GM12878 (cell line): ENCODE data around the gene BMPR2. TPM values are rescaled to one million over a fixed set of nuclear protein-coding genes. Genes with fewer than 3 reads are reported as not detected.

Experiments used
- ATAC-seq: fragments of 200-7000 bp; cut with Tn5 transposase; 3 replicates; pipeline ENCODE4 v1.9.1; 2020; ENCODE audit warnings: mild to moderate bottlenecking, moderate library complexity
- BruUV-seq: library from RNA; stranded (reverse); fragments of 400-500 nt; replicated peaks from 2 replicates; lab custom pipeline; 2021; lab: Mats Ljungman, UMichigan
- CTCF ChIA-PET: fragments of 300-600 bp; sonication (Branson Sonifier 250); formaldehyde crosslinking; extraction: SDS; loops from one replicate; lab custom pipeline; 2021; ENCODE audit warnings: inconsistent platforms; lab: Yijun Ruan, JAX
- POLR2A ChIA-PET: fragments of 350-600 bp; formaldehyde crosslinking; extraction: SDS; loops from one replicate; lab custom pipeline; 2021; ENCODE audit warnings: inconsistent platforms; lab: Charles Lee
- RAD21 ChIA-PET: fragments of 300-600 bp; sonication (Branson Sonifier 250); formaldehyde crosslinking; loops from one replicate; lab custom pipeline; 2023; ENCODE audit warnings: antibody characterized with exemption; ENCODE audit not compliant: unreplicated experiment; lab: Charles Lee
- SMC1A ChIA-PET: fragments of 300-600 bp; sonication (Branson Sonifier 250); formaldehyde crosslinking; loops from one replicate; lab custom pipeline; 2023; ENCODE audit not compliant: unreplicated experiment, uncharacterized antibody; lab: Charles Lee
- DNase-seq: peaks from one replicate; pipeline ENCODE4 v3.0.0-alpha.2; 2011; ENCODE audit warnings: low read depth, low spot score
- FAIRE-seq: peaks from 3 replicates; lab custom pipeline; 2011; peaks lifted over from hg19 to GRCh38; lab: Jason Lieb, UNC
- H2AFZ ChIP-seq: 2 replicates; pipeline ENCODE4 v1.6.0; 2011; ENCODE audit warnings: low read depth, low read length, control low read depth; ENCODE audit not compliant: control insufficient read depth
- H3K27ac ChIP-seq: 2 replicates; pipeline ENCODE4 v1.5.1; 2011; ENCODE audit warnings: control low read depth; ENCODE audit not compliant: control insufficient read depth, insufficient read depth
- H3K27me3 ChIP-seq, 2 experiments: replicated peaks in 1 of 2; 2 replicates each; pipeline versions ENCODE4 v1.6.0 to v1.6.1; 2011; ENCODE audit warnings: low read length in 1 of 2; ENCODE audit not compliant: control insufficient read depth in 2 of 2, insufficient read depth in 2 of 2
- H3K36me3 ChIP-seq, 2 experiments: 2 replicates each; pipeline ENCODE4 v1.5.1; 2011; ENCODE audit warnings: low read length in 1 of 2; ENCODE audit not compliant: control insufficient read depth in 2 of 2, insufficient read depth in 2 of 2
- H3K4me1 ChIP-seq: 2 replicates; pipeline ENCODE4 v1.6.1; 2011; ENCODE audit warnings: mild to moderate bottlenecking, low read length, moderate library complexity, mixed read lengths; ENCODE audit not compliant: control insufficient read depth, insufficient read depth
- H3K4me2 ChIP-seq: 2 replicates; pipeline ENCODE4 v1.6.0; 2011; ENCODE audit warnings: control low read depth; ENCODE audit not compliant: control insufficient read depth, insufficient read depth
- H3K4me3 ChIP-seq: fragments of 200-600 bp; sonication (generic); 2 replicates; pipeline ENCODE4 v1.5.1; 2016
- H3K79me2 ChIP-seq: 2 replicates; pipeline ENCODE4 v1.6.0; 2011; ENCODE audit warnings: low read length; ENCODE audit not compliant: control insufficient read depth, insufficient read depth
- H3K9ac ChIP-seq: 2 replicates; pipeline ENCODE4 v1.8.0; 2011; ENCODE audit warnings: low read length, control low read depth, mixed read lengths; ENCODE audit not compliant: control insufficient read depth, insufficient read depth
- H3K9me3 ChIP-seq: replicated peaks from 3 replicates; pipeline ENCODE4 v1.5.1; 2011; ENCODE audit warnings: mild to moderate bottlenecking, low read length; ENCODE audit not compliant: control insufficient read depth, insufficient read depth
- H4K20me1 ChIP-seq: 2 replicates; pipeline ENCODE4 v1.6.0; 2011; ENCODE audit not compliant: control insufficient read depth, insufficient read depth
- CHD1 ChIP-seq: IDR thresholded peaks from 2 replicates; pipeline ENCODE4 v1.6.1; 2012; ENCODE audit warnings: low read depth, low read length, improper control_type of control experiment
- HDGF ChIP-seq: fragments of 450-650 bp; IDR thresholded peaks from 2 replicates; pipeline ENCODE4 v1.6.1; 2016; ENCODE audit warnings: antibody characterized with exemption
- IKZF2 ChIP-seq, 2 experiments: fragments of 450-650 bp; IDR thresholded peaks; 2 replicates each; pipeline ENCODE4 v1.6.1; 2017; ENCODE audit warnings: mild to moderate bottlenecking in 2 of 2, moderate library complexity in 2 of 2
- LARP7 ChIP-seq: fragments of 450-650 bp; IDR thresholded peaks from 2 replicates; pipeline ENCODE4 v1.6.1; 2017; ENCODE audit warnings: mild to moderate bottlenecking
- MAX ChIP-seq: IDR thresholded peaks from 2 replicates; pipeline ENCODE4 v1.6.1; 2012; ENCODE audit warnings: low read depth, low read length, improper control_type of control experiment
- NFIC ChIP-seq: IDR thresholded peaks from 2 replicates; pipeline ENCODE4 v1.6.1; 2012; ENCODE audit warnings: low read depth, mild to moderate bottlenecking, inconsistent platforms, low read length, moderate library complexity
- NFYB ChIP-seq: IDR thresholded peaks from 2 replicates; pipeline ENCODE4 v1.6.1; 2011; ENCODE audit warnings: low read depth, mild to moderate bottlenecking, low read length, improper control_type of control experiment, moderate library complexity; ENCODE audit not compliant: insufficient read depth
- NR2F1 ChIP-seq: fragments of 450-650 bp; conservative IDR thresholded peaks from 2 replicates; pipeline ENCODE4 v1.6.1; 2017; ENCODE audit warnings: mild to moderate bottlenecking
- POLR2A ChIP-seq: IDR thresholded peaks from 2 replicates; pipeline ENCODE4 v1.6.1; 2011; ENCODE audit warnings: low read depth, mild to moderate bottlenecking, low read length
- PRDM15 ChIP-seq: fragments of 450-650 bp; formaldehyde crosslinking; IDR thresholded peaks from 2 replicates; pipeline ENCODE4 v1.4.0; 2020; ENCODE audit warnings: mild to moderate bottlenecking, moderate library complexity
- RUNX3 ChIP-seq: IDR thresholded peaks from 2 replicates; pipeline ENCODE4 v1.6.1; 2012; ENCODE audit warnings: low read length, inconsistent platforms
- STAT3 ChIP-seq: IDR thresholded peaks from 2 replicates; pipeline ENCODE4 v1.6.1; 2011; ENCODE audit warnings: low read depth, low read length, improper control_type of control experiment
- USF2 ChIP-seq: IDR thresholded peaks from 2 replicates; pipeline ENCODE4 v1.6.1; 2011; ENCODE audit warnings: low read depth, low read length, improper control_type of control experiment, borderline replicate concordance
- ZBTB4 ChIP-seq: fragments of 450-650 bp; formaldehyde crosslinking; IDR thresholded peaks from 2 replicates; pipeline ENCODE4 v1.4.0; 2022; ENCODE audit warnings: mild to moderate bottlenecking, moderate library complexity
- ZZZ3 ChIP-seq: IDR thresholded peaks from 2 replicates; pipeline ENCODE4 v1.6.1; 2011; ENCODE audit warnings: low read depth; ENCODE audit not compliant: control insufficient read depth, insufficient read length
- WGBS: methylation state at CpG from one replicate; pipeline ENCODE4 v1.1.6; 2016; ENCODE audit warnings: low lambda C conversion rate; ENCODE audit not compliant: insufficient replicate concordance, insufficient coverage; ENCODE audit errors: missing lambda C conversion rate; 5-methylcytosine and 5-hydroxymethylcytosine counted together
- in situ Hi-C: fragments of 300-500 bp; cut with MboI; formaldehyde crosslinking; loops from 9 replicates; pipeline ENCODE4 v1.14.3; 2018; ENCODE audit warnings: mixed read lengths
- intact Hi-C: fragments of 100-400 bp; cut with micrococcal nuclease; formaldehyde crosslinking; loops from one replicate; pipeline ENCODE4 v1.14.2; 2022; ENCODE audit not compliant: unreplicated experiment
- polyA plus RNA-seq, 11 experiments: library from polyadenylated mRNA; depleted of rRNA in 4 of 11; unstranded in 6 of 11; stranded (reverse) in 5 of 11; fragments of >200 nt; fragmentation: Nextera tagmentation in 4 of 11; fragmentation: Illumina TruSeq in 1 of 11; extraction: Ambion mirVana in 4 of 11; extraction: Trizol in 1 of 11; gene quantifications; 1 replicate in 1 of 11; 2 replicates in 10 of 11; pipeline versions ENCODE4 v1.2.1 to v1.2.3, GENCODE V29; 2011 to 2016; ENCODE audit warnings: inconsistent platforms in 2 of 11, missing spikeins in 2 of 11, low read depth in 1 of 11
- total RNA-seq, 4 experiments: library from RNA; depleted of rRNA in 3 of 4; stranded (reverse); fragments of >200 nt in 3 of 4; fragmentation: Illumina TruSeq in 1 of 4; extraction: Trizol in 1 of 4; gene quantifications; 2 replicates each; pipeline versions ENCODE4 v1.2.1 to v1.2.3, GENCODE V29; 2013 to 2021

The BMPR2 gene
- total and polyA plus RNA-seq, 10 of the 15 experiments (the other 5 are each of a cell fraction or from before 2014, with no cell fraction given): 2.4 to 33.0 (median 7.1) TPM

GRCh38 chr2:202521470-202521869 is 145.3 kb downstream of the BMPR2 start (continued):
- TF ChIP-seq NFIC: no peak
- no peak for TF ChIP-seq POLR2A
- TF ChIP-seq STAT3: no peak
- TF ChIP-seq RUNX3: no peak
- TF ChIP-seq HDGF: no peak
- no peak for TF ChIP-seq NFYB
- no peak for TF ChIP-seq NR2F1
- no peak for TF ChIP-seq CHD1
- TF ChIP-seq IKZF2 (IDR thresholded peaks at IDR 0.05): no peak
- TF ChIP-seq LARP7: no peak

- Histone ChIP-seq H3K79me2 (no peaks in the 10 kb centered on the region), H3K4me3 (no peak overlapping the region), H3K27me3 (no peaks in the 10 kb centered on the region), H3K4me2 (no peak overlapping the region), H3K36me3 (peaks cover 0 to 5% of the 10 kb centered on the region in 2 experiments; a peak in 1 of 4 replicates), H3K9me3 (no peaks in the 10 kb centered on the region), H3K9ac (no peak overlapping the region), H3K4me1 (peaks cover 4% of the 10 kb centered on the region; the same call in 1 of the 2 replicates), H4K20me1 (no peaks in the 10 kb centered on the region), H3K27ac (no peak overlapping the region), H2AFZ (no peak overlapping the region)
- DNase-seq (no peak), FAIRE-seq (no peak), ATAC-seq (no peak)
- intact Hi-C loops: no loop called here
- ChIA-PET POLR2A (no interaction called here), RAD21 (no interaction called here), CTCF (interaction anchor here (0.6 kb wide), 1 partner anchor 108 kb away, joined by 4 read pairs; no protein-coding TSS in a partner anchor), SMC1A (no interaction called here)
- in situ Hi-C loops: no loop called here
- no TSS peak for BruUV-seq
- WGBS: 100% methylated on average over 1 of the region's 1 CpG
- no peak for TF ChIP-seq IKZF2 (IDR thresholded peaks at IDR 0.05)
- no peak for TF ChIP-seq USF2
- TF ChIP-seq ZZZ3: no peak
- no peak for TF ChIP-seq PRDM15 (CRISPR knock-in tag)
- no peak for TF ChIP-seq ZBTB4 (CRISPR knock-in tag)
- no peak for TF ChIP-seq MAX
Measured at GRCh38 chr2:202529389-202529788, 153.3 kb downstream of the BMPR2 start.
